ENCODE data around the gene RNF8. TPM values are rescaled to one million over a fixed set of nuclear protein-coding genes. Genes with fewer than 3 reads are reported as not detected.

RNF8 gene, protein sequence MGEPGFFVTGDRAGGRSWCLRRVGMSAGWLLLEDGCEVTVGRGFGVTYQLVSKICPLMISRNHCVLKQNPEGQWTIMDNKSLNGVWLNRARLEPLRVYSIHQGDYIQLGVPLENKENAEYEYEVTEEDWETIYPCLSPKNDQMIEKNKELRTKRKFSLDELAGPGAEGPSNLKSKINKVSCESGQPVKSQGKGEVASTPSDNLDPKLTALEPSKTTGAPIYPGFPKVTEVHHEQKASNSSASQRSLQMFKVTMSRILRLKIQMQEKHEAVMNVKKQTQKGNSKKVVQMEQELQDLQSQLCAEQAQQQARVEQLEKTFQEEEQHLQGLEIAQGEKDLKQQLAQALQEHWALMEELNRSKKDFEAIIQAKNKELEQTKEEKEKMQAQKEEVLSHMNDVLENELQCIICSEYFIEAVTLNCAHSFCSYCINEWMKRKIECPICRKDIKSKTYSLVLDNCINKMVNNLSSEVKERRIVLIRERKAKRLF
- total RNA-seq (2022; extraction: Qiagen RNA extraction), result 21.7 to 29.5 TPM (median 27.3 TPM) in 5 replicates

DNA sequence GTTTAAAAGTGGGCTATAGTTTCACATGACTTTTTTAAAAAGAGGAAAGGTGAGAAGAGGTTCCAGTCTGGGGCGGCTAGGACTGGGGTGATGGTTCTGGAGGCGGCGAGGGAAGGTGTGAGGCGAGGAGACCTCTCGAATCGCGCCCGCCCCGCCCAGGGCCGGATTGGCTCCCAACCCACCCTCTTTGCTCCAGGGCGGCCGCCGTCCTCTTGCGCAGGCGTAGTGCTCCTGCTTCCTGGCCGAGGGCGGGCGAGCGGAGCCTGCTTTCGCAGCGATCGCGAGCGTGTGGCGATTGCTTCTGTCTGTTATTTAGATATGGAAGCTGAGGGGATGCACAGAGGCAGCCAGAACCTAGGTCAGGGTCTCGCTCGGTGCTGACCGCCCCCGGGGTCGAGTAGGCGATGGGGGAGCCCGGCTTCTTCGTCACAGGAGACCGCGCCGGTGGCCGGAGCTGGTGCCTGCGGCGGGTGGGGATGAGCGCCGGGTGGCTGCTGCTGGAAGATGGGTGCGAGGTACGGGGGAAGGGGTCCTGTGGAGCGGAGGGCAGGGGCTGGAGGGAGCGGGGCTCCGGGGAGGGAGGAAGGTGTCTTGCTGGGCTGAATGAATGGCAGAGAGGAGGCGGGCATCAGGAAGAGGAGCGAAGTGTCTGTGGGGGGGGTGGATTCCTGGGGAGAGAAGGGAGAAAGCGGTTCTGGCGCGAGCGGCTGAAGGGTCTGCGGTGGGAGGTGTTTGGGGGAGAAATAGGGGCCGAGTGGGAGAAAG lies at the start of gene RNF8:
RNF8 (plus strand) TSS at position 223 of the 765 bp plus-strand sequence; CDS start at position 405, 182 bp downstream.

DNA sequence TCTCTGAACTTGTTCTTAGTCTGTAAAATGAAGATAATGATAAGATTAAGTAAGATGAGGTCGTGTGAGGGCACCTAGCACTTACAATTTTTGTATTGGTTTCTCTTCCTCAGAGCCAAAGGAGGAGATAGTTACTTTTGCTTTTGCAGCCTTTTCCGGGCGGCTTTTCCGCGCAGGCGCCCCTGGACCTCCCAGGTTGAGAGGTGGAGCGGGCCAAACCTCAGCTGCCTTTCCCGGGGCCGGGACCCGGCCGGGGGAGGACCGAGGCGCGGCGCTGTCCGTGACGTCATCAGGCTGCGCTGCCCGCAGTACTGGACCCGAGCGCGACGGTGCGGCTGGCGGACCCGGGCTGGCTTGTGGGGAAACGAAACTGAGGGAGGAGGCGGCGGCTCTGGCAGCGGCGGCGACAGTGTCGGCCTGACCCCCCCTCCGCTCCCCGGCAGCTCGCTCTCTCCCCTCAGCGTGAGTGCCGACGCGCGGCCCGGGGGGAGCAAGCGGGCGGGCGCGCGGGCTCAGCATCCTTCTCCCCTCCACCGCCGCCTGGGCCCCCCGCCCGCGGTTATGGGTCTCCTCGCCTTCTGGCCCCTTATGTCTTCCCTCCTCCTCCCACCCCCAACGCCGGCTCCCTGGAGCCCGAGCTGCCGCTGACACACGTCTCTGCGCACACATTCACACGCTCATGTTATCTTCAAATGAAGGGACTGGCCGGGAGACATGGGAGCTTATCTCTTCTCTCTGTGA lies 79.3 kb downstream of the RNF8 start, which contains the start of gene CMTR1:
CMTR1 (plus strand) TSS at position 306 of the 741 bp plus-strand sequence. CDS start 2,409 bp downstream, outside the sequence.

Other genes with a start within 250 kb of the RNF8 start
- gene PIM1, start 183.8 kb upstream of the RNF8 start, total RNA-seq (2022; extraction: Qiagen RNA extraction), result 10.2 to 15.0 TPM (median 13.7 TPM) in 5 replicates
- gene TBC1D22B, start 96.2 kb upstream of the RNF8 start, total RNA-seq (2022; extraction: Qiagen RNA extraction), result 4.5 to 6.0 TPM (median 5.6 TPM) in 5 replicates
- gene TMEM217, start 95.8 kb upstream of the RNF8 start, total RNA-seq (2022; extraction: Qiagen RNA extraction), result 0.35 to 1.1 TPM (median 0.60 TPM) in 5 replicates
- gene CMTR1, start 79.2 kb downstream of the RNF8 start, total RNA-seq (2022; extraction: Qiagen RNA extraction), result 14.5 to 17.7 TPM (median 17.1 TPM) in 5 replicates
- gene CCDC167, start 145.9 kb downstream of the RNF8 start, total RNA-seq (2022; extraction: Qiagen RNA extraction), result 37.5 to 52.4 TPM (median 40.4 TPM) in 5 replicates